ENCODE measurements around the gene TBL3. TPM values are rescaled to one million over a fixed set of nuclear protein-coding genes. Genes with fewer than 3 reads are reported as not detected.

Gene TBL3
- total and polyA plus RNA-seq, 9 of the 15 experiments (the other 6 are each of a cell fraction or from before 2014, with no cell fraction given): 0.97 to 117 (median 24.5) TPM

DNA sequence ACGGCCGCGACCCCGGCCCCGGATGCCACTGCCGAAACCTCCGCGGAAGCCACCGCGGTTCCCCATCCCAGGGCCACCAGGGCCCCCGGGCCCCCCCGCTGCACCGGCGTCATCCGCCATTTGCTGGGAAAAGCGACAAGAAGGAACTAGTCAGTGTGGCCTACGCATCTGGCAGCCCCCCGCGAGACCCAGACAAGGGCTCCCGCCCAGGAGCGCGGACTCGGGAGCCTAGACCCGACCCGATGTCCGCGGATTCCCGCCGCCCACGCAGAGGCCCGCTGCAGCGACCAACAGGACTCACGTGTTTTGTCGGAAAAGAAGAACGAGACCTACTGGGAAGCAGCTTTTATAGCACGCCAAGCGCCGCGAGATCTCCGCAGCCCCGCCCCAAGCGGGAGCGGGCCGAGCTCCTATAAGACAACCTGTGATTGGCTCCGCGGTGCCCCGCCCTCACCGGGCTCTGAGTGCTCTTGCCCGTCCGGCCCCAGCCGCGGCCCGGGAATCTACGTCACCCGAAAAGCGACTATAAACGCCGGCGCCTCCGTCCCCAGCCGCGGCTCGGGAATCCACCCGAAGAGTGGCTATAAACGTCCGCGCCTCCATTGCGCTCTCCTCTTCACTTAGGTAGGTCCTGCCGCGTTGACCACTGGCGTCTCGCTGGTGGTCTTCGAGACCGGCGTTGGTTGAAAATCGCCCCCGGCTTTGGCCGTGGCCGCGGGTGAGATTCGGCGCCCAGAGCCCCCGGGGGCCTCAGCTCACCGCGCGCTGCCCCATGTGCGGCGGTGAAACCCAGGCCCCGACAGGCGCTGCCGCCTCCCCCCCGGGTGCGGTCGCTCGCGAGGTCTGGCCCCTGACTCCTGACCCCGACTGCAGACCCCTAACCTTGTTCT, 7.1 kb upstream of the TBL3 start, which contains the start of gene RPS2 (continued):
- TF ChIP-seq HDAC6 (IDR thresholded peaks at IDR 0.05; ENCODE audit: low read depth, low read length) (0 out of 2 replicates have a peak, but pooled peaks have one; percentile 81), FOXA3 (CRISPR knock-in tag; conservative IDR thresholded peaks at IDR 0.05 in 1 of 2, IDR thresholded peaks at IDR 0.05 in 1 of 2) (no peak), ZNF583 (CRISPR knock-in tag; IDR thresholded peaks at IDR 0.05) (no peak), C11orf30 (IDR thresholded peaks at IDR 0.05; ENCODE audit: low read depth) (peak; percentile 97), BHLHE40 (IDR thresholded peaks at IDR 0.05; ENCODE audit: low read length) (peak; percentile 84), HDAC1 (IDR thresholded peaks at IDR 0.05) (peak; percentile 72 to 80; a peak in 3 of 4 replicates), SREBF2 (CRISPR knock-in tag; IDR thresholded peaks at IDR 0.05) (no peak), NFYB (IDR thresholded peaks at IDR 0.05; ENCODE audit: extremely low read depth, insufficient read length) (peak; percentile 60), CCAR2 (IDR thresholded peaks at IDR 0.05; ENCODE audit: low read depth, low read length) (no peak), NELFE (IDR thresholded peaks at IDR 0.05; ENCODE audit: insufficient read depth, insufficient read length) (peak; percentile 87), ZNF436 (CRISPR knock-in tag; IDR thresholded peaks at IDR 0.05) (no peak), KAT7 (CRISPR knock-in tag; IDR thresholded peaks at IDR 0.05; ENCODE audit: borderline replicate concordance) (peak; percentile 42), NR2C1 (IDR thresholded peaks at IDR 0.05) (no peak), NR2C1 (tag; IDR thresholded peaks at IDR 0.05) (0 out of 2 replicates have a peak, but pooled peaks have one; percentile 35), KDM4B (IDR thresholded peaks at IDR 0.05; ENCODE audit: borderline replicate concordance in 2 of 2, low read depth in 1 of 2) (0 out of 4 replicates have a peak, but pooled peaks of 1 of the 2 experiments have one; percentile 41), RBBP5 (IDR thresholded peaks at IDR 0.05; ENCODE audit: borderline replicate concordance, insufficient read depth, low read length, poor library complexity, severe bottlenecking) (peak; percentile 99)
- TF ChIP-seq, protein P1, sequence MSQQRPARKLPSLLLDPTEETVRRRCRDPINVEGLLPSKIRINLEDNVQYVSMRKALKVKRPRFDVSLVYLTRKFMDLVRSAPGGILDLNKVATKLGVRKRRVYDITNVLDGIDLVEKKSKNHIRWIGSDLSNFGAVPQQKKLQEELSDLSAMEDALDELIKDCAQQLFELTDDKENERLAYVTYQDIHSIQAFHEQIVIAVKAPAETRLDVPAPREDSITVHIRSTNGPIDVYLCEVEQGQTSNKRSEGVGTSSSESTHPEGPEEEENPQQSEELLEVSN (IDR thresholded peaks at IDR 0.05; ENCODE audit: borderline replicate concordance in 1 of 2, extremely low read depth in 1 of 2, insufficient read depth in 1 of 2, insufficient read length in 1 of 2, low read depth in 1 of 2, low read length in 1 of 2, poor library complexity in 1 of 2, severe bottlenecking in 1 of 2): peak in 1 of 2 experiments; percentile 29
- TF ChIP-seq, protein P2, sequence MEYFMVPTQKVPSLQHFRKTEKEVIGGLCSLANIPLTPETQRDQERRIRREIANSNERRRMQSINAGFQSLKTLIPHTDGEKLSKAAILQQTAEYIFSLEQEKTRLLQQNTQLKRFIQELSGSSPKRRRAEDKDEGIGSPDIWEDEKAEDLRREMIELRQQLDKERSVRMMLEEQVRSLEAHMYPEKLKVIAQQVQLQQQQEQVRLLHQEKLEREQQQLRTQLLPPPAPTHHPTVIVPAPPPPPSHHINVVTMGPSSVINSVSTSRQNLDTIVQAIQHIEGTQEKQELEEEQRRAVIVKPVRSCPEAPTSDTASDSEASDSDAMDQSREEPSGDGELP (CRISPR knock-in tag; IDR thresholded peaks at IDR 0.05; ENCODE audit: borderline replicate concordance): peak; percentile 63
- TF ChIP-seq, protein P3, sequence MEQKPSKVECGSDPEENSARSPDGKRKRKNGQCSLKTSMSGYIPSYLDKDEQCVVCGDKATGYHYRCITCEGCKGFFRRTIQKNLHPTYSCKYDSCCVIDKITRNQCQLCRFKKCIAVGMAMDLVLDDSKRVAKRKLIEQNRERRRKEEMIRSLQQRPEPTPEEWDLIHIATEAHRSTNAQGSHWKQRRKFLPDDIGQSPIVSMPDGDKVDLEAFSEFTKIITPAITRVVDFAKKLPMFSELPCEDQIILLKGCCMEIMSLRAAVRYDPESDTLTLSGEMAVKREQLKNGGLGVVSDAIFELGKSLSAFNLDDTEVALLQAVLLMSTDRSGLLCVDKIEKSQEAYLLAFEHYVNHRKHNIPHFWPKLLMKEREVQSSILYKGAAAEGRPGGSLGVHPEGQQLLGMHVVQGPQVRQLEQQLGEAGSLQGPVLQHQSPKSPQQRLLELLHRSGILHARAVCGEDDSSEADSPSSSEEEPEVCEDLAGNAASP (IDR thresholded peaks at IDR 0.05): no peak
- TF ChIP-seq, protein P4, sequence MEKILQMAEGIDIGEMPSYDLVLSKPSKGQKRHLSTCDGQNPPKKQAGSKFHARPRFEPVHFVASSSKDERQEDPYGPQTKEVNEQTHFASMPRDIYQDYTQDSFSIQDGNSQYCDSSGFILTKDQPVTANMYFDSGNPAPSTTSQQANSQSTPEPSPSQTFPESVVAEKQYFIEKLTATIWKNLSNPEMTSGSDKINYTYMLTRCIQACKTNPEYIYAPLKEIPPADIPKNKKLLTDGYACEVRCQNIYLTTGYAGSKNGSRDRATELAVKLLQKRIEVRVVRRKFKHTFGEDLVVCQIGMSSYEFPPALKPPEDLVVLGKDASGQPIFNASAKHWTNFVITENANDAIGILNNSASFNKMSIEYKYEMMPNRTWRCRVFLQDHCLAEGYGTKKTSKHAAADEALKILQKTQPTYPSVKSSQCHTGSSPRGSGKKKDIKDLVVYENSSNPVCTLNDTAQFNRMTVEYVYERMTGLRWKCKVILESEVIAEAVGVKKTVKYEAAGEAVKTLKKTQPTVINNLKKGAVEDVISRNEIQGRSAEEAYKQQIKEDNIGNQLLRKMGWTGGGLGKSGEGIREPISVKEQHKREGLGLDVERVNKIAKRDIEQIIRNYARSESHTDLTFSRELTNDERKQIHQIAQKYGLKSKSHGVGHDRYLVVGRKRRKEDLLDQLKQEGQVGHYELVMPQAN (IDR thresholded peaks at IDR 0.05; ENCODE audit: borderline replicate concordance): peak; percentile 81; the same call in 1 of the 2 replicates
